Activated CD4-positive, alpha-beta T cell treated with anti-CD3 and anti-CD28 coated beads for 36 hours (primary cell): ENCODE measurements around the gene TIMP3. TPM values are rescaled to one million over a fixed set of nuclear protein-coding genes. Genes with fewer than 3 reads are reported as not detected.

ENCODE experiments used
- ATAC-seq: fragments of 200-7000 bp; cut with Tn5 transposase; one replicate; pipeline ENCODE4 v1.10.0; 2021; ENCODE audit warnings: mild to moderate bottlenecking, moderate library complexity
- CTCF ChIA-PET: fragments of 350-600 bp; sonication (Branson Sonifier 250); formaldehyde crosslinking; loops from one replicate; lab custom pipeline; 2021; ENCODE audit warnings: antibody characterized with exemption; lab: Charles Lee
- POLR2A ChIA-PET: fragments of 350-600 bp; sonication (Branson Sonifier 250); formaldehyde crosslinking; loops from one replicate; lab custom pipeline; 2021; ENCODE audit warnings: antibody characterized with exemption, inconsistent platforms; lab: Charles Lee
- DNase-seq: peaks from one replicate; pipeline ENCODE4 v3.0.0-alpha.2; 2020
- H3K27ac Mint-ChIP-seq: one replicate; pipeline ENCODE4 v1.8.0; 2021; ENCODE audit warnings: mixed read lengths
- H3K27me3 Mint-ChIP-seq: one replicate; pipeline ENCODE4 v1.8.0; 2021; ENCODE audit warnings: mixed read lengths
- H3K36me3 Mint-ChIP-seq: one replicate; pipeline ENCODE4 v1.8.0; 2021; ENCODE audit warnings: low read depth, mixed read lengths
- H3K4me1 Mint-ChIP-seq: one replicate; pipeline ENCODE4 v1.8.0; 2021; ENCODE audit warnings: mixed read lengths
- H3K4me3 Mint-ChIP-seq: one replicate; pipeline ENCODE4 v1.8.0; 2021; ENCODE audit warnings: mild to moderate bottlenecking, moderate library complexity, mixed read lengths
- H3K9me3 Mint-ChIP-seq: one replicate; pipeline ENCODE4 v1.8.0; 2021; ENCODE audit warnings: low read depth, mixed read lengths
- intact Hi-C, 2 experiments: fragments of 100-400 bp; cut with DNase I in 1 of 2; cut with micrococcal nuclease in 1 of 2; formaldehyde crosslinking; loops; one replicate each; pipeline versions ENCODE4 v1.14.2 to v1.15.1; 2022 to 2024; cut with DNase I, micrococcal nuclease
- total RNA-seq, 2 experiments: library from RNA; stranded (reverse); gene quantifications; one replicate each; pipeline ENCODE4 v1.2.3, GENCODE V29; 2021

Gene TIMP3
- total RNA-seq, 2 experiments from 2014 or later, result not detected

DNA sequence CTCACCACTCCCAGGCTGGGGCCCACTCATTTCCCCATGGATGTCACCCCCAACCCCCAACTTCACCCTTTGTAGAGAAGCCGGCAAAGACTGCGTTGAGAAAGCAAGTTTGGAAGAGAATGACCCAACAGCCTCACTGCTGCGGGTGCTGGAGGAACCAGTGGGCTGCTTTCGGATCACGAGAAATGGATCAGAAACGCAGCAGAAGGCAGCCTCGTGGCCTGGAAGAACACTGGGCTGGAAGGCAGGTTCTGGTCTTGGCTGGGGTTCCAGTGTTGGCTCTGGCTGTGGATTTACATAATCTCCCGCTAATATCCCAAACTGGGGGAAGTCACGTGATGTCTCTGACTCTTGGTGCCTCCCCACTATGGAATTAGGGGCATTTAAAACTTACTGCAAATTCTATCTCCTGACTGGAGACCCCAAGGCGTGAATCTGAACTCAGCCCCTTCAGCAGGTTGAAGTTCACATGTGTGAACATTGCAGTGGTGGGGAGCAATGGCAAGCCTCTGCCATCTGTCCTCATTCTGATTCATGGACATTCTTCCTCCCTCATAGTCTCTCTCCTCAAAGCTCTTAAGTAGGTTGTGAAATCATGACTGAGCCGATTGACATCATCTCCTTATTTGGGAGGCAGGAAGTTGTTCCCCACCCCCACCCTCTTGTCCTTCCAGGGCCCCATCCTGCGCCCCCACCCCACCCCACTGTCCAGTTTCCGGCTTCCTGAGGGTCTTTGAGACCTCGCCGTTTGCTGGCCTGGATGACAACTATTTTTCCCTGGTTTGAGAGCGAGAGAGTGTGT, 37.0 kb upstream of the TIMP3 start:
- no peak overlapping the region for H3K4me3 Mint-ChIP-seq
- peaks cover 19% of the 10 kb centered on the region for H3K27me3 Mint-ChIP-seq
- intact Hi-C loops, result no loop called here
- no peak for ATAC-seq
- no peak overlapping the region for H3K27ac Mint-ChIP-seq
- no peaks in the 10 kb centered on the region for H3K9me3 Mint-ChIP-seq
- DNase-seq, result no peak
- H3K4me1 Mint-ChIP-seq, result peaks cover 3% of the 10 kb centered on the region
- ChIA-PET POLR2A (no interaction called here), CTCF (no interaction called here)
- H3K36me3 Mint-ChIP-seq, result no peaks in the 10 kb centered on the region

DNA sequence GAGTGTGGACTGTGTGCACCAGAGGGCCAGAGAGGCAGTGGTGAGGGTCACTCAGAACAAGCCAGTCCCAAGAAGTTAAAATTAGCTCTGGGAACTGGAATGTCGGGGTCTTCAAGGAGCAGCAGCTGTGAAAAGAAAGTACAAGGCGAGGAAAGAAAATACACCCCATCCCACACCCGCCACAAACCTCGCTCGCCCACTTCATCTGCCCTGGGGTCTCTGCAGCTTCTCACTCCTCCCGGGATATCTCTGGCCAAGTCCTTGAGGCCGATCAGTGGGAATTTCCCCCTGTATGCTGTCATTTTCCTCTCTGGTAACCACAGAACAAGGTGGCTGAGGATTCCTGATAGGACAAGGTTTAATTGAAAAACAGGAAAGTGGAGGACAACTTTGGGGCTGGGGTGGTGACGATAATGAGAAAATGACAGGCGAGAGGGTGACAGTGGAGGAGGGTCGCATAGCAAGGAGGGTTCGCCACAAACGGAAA, 36.3 kb upstream of the TIMP3 start:
- Mint-ChIP-seq H3K27me3 (peaks cover 19% of the 10 kb centered on the region), H3K27ac (no peak overlapping the region), H3K4me3 (no peak overlapping the region), H3K36me3 (no peaks in the 10 kb centered on the region), H3K9me3 (no peaks in the 10 kb centered on the region), H3K4me1 (peaks cover 3% of the 10 kb centered on the region)
- intact Hi-C loops, result no loop called here
- ChIA-PET POLR2A (no interaction called here), CTCF (interaction anchor here (0.5 kb wide), 1 partner anchor 106 kb away, joined by 4 read pairs; no protein-coding TSS in a partner anchor)
- no peak for DNase-seq
- no peak for ATAC-seq

GRCh38 chr22:32771756-32772155, 29.7 kb upstream of the TIMP3 start:
- Mint-ChIP-seq H3K4me3 (no peak overlapping the region), H3K4me1 (no peaks in the 10 kb centered on the region), H3K27me3 (no peaks in the 10 kb centered on the region), H3K36me3 (no peaks in the 10 kb centered on the region), H3K27ac (no peak overlapping the region), H3K9me3 (no peaks in the 10 kb centered on the region)
- no peak for DNase-seq
- ChIA-PET CTCF (no interaction called here), POLR2A (no interaction called here)
- no peak for ATAC-seq
- intact Hi-C loops, result no loop called here

DNA sequence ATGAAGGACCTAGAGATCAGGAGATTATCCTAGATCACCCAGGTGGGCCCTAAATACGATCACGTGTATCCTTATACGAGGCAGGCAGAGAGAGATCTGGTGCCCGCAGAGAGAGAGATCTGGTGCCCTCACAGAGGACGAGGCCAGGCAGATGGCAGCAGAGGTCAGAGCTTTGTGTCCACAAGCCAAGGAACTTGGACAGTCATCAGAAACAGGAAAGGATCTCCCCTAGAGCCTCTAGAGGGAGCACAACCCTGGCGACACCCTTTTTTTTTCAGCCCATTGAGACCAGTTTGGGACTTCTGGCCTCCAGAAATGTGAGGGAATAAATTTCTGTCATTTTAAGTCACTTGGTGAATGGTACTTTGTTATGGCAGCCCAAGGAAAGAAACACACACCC, 25.5 kb upstream of the TIMP3 start:
- intact Hi-C loops, result no loop called here
- Mint-ChIP-seq H3K27ac (no peak overlapping the region), H3K27me3 (no peaks in the 10 kb centered on the region), H3K9me3 (no peaks in the 10 kb centered on the region), H3K36me3 (no peaks in the 10 kb centered on the region), H3K4me3 (no peak overlapping the region), H3K4me1 (no peaks in the 10 kb centered on the region)
- no peak for ATAC-seq
- no peak for DNase-seq
- ChIA-PET CTCF (interaction anchor here (0.7 to 1.0 kb wide), 2 partner anchors 21 to 158 kb away, joined by 4 read pairs; no protein-coding TSS in a partner anchor), POLR2A (no interaction called here)

GRCh38 chr22:32776397-32776796, 25.1 kb upstream of the TIMP3 start:
- ATAC-seq (no peak), DNase-seq (no peak)
- H3K4me1 Mint-ChIP-seq, result no peaks in the 10 kb centered on the region
- H3K27ac Mint-ChIP-seq, result no peak overlapping the region
- intact Hi-C loops, result no loop called here
- no peaks in the 10 kb centered on the region for H3K36me3 Mint-ChIP-seq
- H3K27me3 Mint-ChIP-seq, result no peaks in the 10 kb centered on the region
- ChIA-PET CTCF (interaction anchor here (0.7 to 1.4 kb wide), 2 partner anchors 21 to 53 kb away, joined by 4 read pairs; no protein-coding TSS in a partner anchor), POLR2A (no interaction called here)
- H3K9me3 Mint-ChIP-seq, result no peaks in the 10 kb centered on the region
- no peak overlapping the region for H3K4me3 Mint-ChIP-seq

GRCh38 chr22:32776802-32777201, 24.7 kb upstream of the TIMP3 start:
- Mint-ChIP-seq H3K27ac (no peak overlapping the region), H3K4me3 (no peak overlapping the region), H3K27me3 (no peaks in the 10 kb centered on the region), H3K36me3 (no peaks in the 10 kb centered on the region), H3K9me3 (no peaks in the 10 kb centered on the region), H3K4me1 (no peaks in the 10 kb centered on the region)
- ATAC-seq (no peak), DNase-seq (no peak)
- ChIA-PET CTCF (interaction anchor here (1.3 to 1.7 kb wide), 3 partner anchors 14 to 53 kb away, joined by 4 to 8 read pairs (median 4); no protein-coding TSS in a partner anchor), POLR2A (no interaction called here)
- intact Hi-C loops, result no loop called here

DNA sequence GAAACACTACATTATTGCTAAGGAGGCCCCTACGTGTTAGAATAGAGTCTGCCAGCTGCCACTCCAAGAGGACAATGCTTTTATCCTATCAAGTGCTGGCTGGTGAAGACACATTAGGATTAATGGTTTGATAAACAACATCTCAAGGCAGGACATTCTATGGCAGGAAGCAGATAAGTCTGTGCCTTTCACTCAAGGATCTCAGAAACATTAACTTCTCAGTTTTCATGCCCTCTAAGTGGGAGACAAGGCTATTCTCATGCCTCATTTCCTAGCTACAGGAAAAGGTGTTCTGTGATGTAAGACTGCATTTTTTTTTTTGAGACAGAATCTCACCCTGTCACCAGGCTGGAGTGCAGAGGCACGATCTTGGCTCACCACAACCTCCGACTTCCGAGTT, 23.5 kb upstream of the TIMP3 start:
- Mint-ChIP-seq H3K27ac (no peak overlapping the region), H3K36me3 (no peaks in the 10 kb centered on the region)

GRCh38 chr22:32780726-32781310, 20.7 kb upstream of the TIMP3 start:
- Mint-ChIP-seq H3K27ac (no peak overlapping the region), H3K9me3 (no peaks in the 10 kb centered on the region), H3K4me1 (no peaks in the 10 kb centered on the region), H3K27me3 (no peaks in the 10 kb centered on the region), H3K36me3 (no peaks in the 10 kb centered on the region), H3K4me3 (no peak overlapping the region)
- DNase-seq (no peak), ATAC-seq (no peak)
- intact Hi-C loops, result no loop called here
- ChIA-PET POLR2A (no interaction called here), CTCF (interaction anchor here (0.6 to 1.4 kb wide), 2 partner anchors 13 to 16 kb away, joined by 3 read pairs; no protein-coding TSS in a partner anchor)

More for the DNA sequence above, 23.5 kb upstream of the TIMP3 start:
- Mint-ChIP-seq H3K4me1 (no peaks in the 10 kb centered on the region), H3K9me3 (no peaks in the 10 kb centered on the region), H3K27me3 (no peaks in the 10 kb centered on the region), H3K4me3 (no peak overlapping the region)
- ChIA-PET CTCF (interaction anchor here (1.3 to 1.7 kb wide), 3 partner anchors 13 to 54 kb away, joined by 4 to 8 read pairs (median 4); no protein-coding TSS in a partner anchor), POLR2A (no interaction called here)
- ATAC-seq (no peak), DNase-seq (no peak)
- intact Hi-C loops, result no loop called here

GRCh38 chr22:32781695-32782094, 19.8 kb upstream of the TIMP3 start:
- Mint-ChIP-seq H3K4me3 (no peak overlapping the region), H3K36me3 (no peaks in the 10 kb centered on the region), H3K27me3 (no peaks in the 10 kb centered on the region), H3K9me3 (no peaks in the 10 kb centered on the region), H3K27ac (no peak overlapping the region), H3K4me1 (no peaks in the 10 kb centered on the region)
- ChIA-PET POLR2A (no interaction called here), CTCF (no interaction called here)
- ATAC-seq (no peak), DNase-seq (no peak)
- intact Hi-C loops, result no loop called here

GRCh38 chr22:32785321-32786026, 16.0 kb upstream of the TIMP3 start:
- H3K9me3 Mint-ChIP-seq, result no peaks in the 10 kb centered on the region
- H3K4me1 Mint-ChIP-seq, result no peaks in the 10 kb centered on the region
- peaks cover 1% of the 10 kb centered on the region for H3K27me3 Mint-ChIP-seq
- no peak for DNase-seq
- ChIA-PET CTCF (no interaction called here), POLR2A (no interaction called here)
- intact Hi-C loops, result no loop called here
- H3K4me3 Mint-ChIP-seq, result no peak overlapping the region
- no peak for ATAC-seq
- no peaks in the 10 kb centered on the region for H3K36me3 Mint-ChIP-seq
- no peak overlapping the region for H3K27ac Mint-ChIP-seq

GRCh38 chr22:32786027-32786418, 15.5 kb upstream of the TIMP3 start:
- Mint-ChIP-seq H3K27me3 (peaks cover 3% of the 10 kb centered on the region), H3K4me1 (no peaks in the 10 kb centered on the region), H3K36me3 (no peaks in the 10 kb centered on the region), H3K9me3 (no peaks in the 10 kb centered on the region), H3K27ac (no peak overlapping the region), H3K4me3 (no peak overlapping the region)
- ChIA-PET POLR2A (no interaction called here), CTCF (no interaction called here)
- intact Hi-C loops, result no loop called here
- ATAC-seq (no peak), DNase-seq (no peak)
